Hepatocyte (in vitro differentiated cells): ENCODE results near the gene KATNB1. TPM values are rescaled to one million over a fixed set of nuclear protein-coding genes. Genes with fewer than 3 reads are reported as not detected.

Experiments used
- DNase-seq: peaks from one replicate; pipeline ENCODE4 v3.0.0-alpha.2; 2016; ENCODE audit warnings: low spot score
- H2AFZ ChIP-seq: fragments of 200-600 bp; sonication (generic); 2 replicates; pipeline ENCODE4 v1.6.0; 2016; ENCODE audit warnings: antibody characterized with exemption, mild to moderate bottlenecking
- H3K27ac ChIP-seq: fragments of 200-600 bp; sonication (generic); 2 replicates; pipeline ENCODE4 v1.5.1; 2016; ENCODE audit warnings: mild to moderate bottlenecking
- H3K27me3 ChIP-seq: fragments of 200-600 bp; sonication (generic); 2 replicates; pipeline ENCODE4 v1.6.1; 2016
- H3K36me3 ChIP-seq: fragments of 200-600 bp; sonication (generic); replicated peaks from 2 replicates; pipeline ENCODE4 v1.5.1; 2016; ENCODE audit warnings: low read depth; ENCODE audit not compliant: insufficient read depth
- H3K4me1 ChIP-seq: fragments of 200-600 bp; sonication (generic); 2 replicates; pipeline ENCODE4 v1.5.1; 2016; ENCODE audit warnings: mild to moderate bottlenecking, moderate library complexity; ENCODE audit not compliant: insufficient read depth
- H3K4me2 ChIP-seq: fragments of 200-600 bp; sonication (generic); 2 replicates; pipeline ENCODE4 v1.6.0; 2016
- H3K4me3 ChIP-seq: fragments of 200-600 bp; sonication (generic); 2 replicates; pipeline ENCODE4 v1.5.1; 2016; ENCODE audit warnings: mild to moderate bottlenecking
- H3K79me2 ChIP-seq: fragments of 200-600 bp; sonication (generic); 2 replicates; pipeline ENCODE4 v1.6.0; 2017; ENCODE audit warnings: mild to moderate bottlenecking
- H3K9me2 ChIP-seq: fragments of 200-600 bp; sonication (generic); replicated peaks from 2 replicates; pipeline ENCODE4 v1.6.0; 2017; ENCODE audit warnings: mild to moderate bottlenecking; ENCODE audit not compliant: insufficient read depth
- H3K9me3 ChIP-seq: fragments of 200-600 bp; sonication (generic); 2 replicates; pipeline ENCODE4 v1.5.1; 2016; ENCODE audit warnings: low read depth, mild to moderate bottlenecking
- H4K20me1 ChIP-seq: fragments of 200-600 bp; sonication (generic); 2 replicates; pipeline ENCODE4 v1.6.0; 2016; ENCODE audit warnings: mild to moderate bottlenecking; ENCODE audit not compliant: insufficient read depth, poor library complexity, severe bottlenecking
- EZH2 ChIP-seq: fragments of 200-600 bp; sonication (generic); IDR thresholded peaks from 2 replicates; pipeline ENCODE4 v1.6.1; 2016; ENCODE audit warnings: antibody characterized with exemption, mild to moderate bottlenecking, borderline replicate concordance
- EZH2phosphoT487 ChIP-seq: fragments of 200-600 bp; sonication (generic); IDR thresholded peaks from one replicate; pipeline ENCODE4 v1.6.1; 2018; ENCODE audit warnings: antibody characterized with exemption, mild to moderate bottlenecking, low read depth, moderate library complexity; ENCODE audit not compliant: unreplicated experiment, severe bottlenecking
- WGBS: methylation state at CpG from one replicate; pipeline ENCODE4 v1.1.6; 2016; ENCODE audit warnings: low lambda C conversion rate; ENCODE audit errors: missing lambda C conversion rate; 5-methylcytosine and 5-hydroxymethylcytosine counted together
- polyA plus RNA-seq: library from polyadenylated mRNA; unstranded; fragments of >200 nt; fragmentation: Nextera tagmentation; extraction: Ambion mirVana; gene quantifications from 2 replicates; pipeline ENCODE4 v1.2.1, GENCODE V29; 2016
- total RNA-seq: library from RNA; depleted of rRNA; stranded (reverse); fragments of >200 nt; gene quantifications from 2 replicates; pipeline ENCODE4 v1.2.3, GENCODE V29; 2014
- TF ChIP-seq, protein P1 (sequence below): fragments of 200-600 bp; sonication (generic); IDR thresholded peaks from 2 replicates; pipeline ENCODE4 v1.5.1; 2016; ENCODE audit warnings: antibody characterized with exemption, mild to moderate bottlenecking; ENCODE audit not compliant: poor library complexity

KATNB1 gene
- total and polyA plus RNA-seq, 2 experiments from 2014 or later: 12.3 to 15.3 TPM

DNA sequence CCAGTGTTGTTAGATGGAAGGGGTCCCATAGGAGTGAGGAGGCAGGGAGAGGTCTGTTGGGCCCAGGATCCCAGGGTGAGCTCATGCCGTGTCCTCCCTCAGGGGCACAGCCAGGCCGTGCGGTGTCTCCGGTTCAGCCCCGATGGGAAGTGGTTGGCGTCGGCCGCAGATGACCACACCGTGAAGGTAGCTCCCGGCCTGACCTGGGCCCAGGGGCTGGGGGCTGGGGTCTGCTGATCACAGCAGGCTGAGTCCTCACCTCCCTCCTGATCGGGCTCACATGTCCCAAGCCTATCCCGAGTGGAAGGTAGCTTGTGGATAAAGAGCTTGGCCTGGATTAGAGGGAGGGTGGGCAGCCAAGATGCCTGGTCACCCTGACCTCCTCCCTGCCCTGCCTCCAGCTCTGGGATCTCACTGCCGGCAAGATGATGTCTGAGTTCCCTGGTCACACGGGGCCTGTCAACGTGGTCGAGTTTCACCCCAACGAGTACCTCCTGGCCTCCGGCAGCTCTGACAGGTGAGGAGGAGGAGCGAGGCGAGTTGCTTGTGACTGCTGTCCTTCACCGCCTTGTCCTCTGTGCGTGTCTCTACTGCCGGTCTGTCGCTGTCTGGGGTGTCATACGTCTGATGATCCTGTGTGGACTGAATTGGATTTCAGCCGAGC is 16.1 kb downstream of the KATNB1 start:
- H3K4me1 ChIP-seq: no peaks in the 10 kb centered on the region
- no peaks in the 10 kb centered on the region for H3K27me3 ChIP-seq
- DNase-seq: no peak
- no peak overlapping the region for H3K4me3 ChIP-seq
- no peak overlapping the region for H2AFZ ChIP-seq
- no peak for TF ChIP-seq EZH2
- TF ChIP-seq, protein P1, sequence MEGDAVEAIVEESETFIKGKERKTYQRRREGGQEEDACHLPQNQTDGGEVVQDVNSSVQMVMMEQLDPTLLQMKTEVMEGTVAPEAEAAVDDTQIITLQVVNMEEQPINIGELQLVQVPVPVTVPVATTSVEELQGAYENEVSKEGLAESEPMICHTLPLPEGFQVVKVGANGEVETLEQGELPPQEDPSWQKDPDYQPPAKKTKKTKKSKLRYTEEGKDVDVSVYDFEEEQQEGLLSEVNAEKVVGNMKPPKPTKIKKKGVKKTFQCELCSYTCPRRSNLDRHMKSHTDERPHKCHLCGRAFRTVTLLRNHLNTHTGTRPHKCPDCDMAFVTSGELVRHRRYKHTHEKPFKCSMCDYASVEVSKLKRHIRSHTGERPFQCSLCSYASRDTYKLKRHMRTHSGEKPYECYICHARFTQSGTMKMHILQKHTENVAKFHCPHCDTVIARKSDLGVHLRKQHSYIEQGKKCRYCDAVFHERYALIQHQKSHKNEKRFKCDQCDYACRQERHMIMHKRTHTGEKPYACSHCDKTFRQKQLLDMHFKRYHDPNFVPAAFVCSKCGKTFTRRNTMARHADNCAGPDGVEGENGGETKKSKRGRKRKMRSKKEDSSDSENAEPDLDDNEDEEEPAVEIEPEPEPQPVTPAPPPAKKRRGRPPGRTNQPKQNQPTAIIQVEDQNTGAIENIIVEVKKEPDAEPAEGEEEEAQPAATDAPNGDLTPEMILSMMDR: no peak
- no peak for TF ChIP-seq EZH2phosphoT487
- H3K27ac ChIP-seq: no peak overlapping the region
- H3K4me2 ChIP-seq: no peak overlapping the region
- H3K36me3 ChIP-seq: no peaks in the 10 kb centered on the region
- H4K20me1 ChIP-seq: no peaks in the 10 kb centered on the region
- WGBS: 95% methylated on average over 26 of the region's 26 CpGs
- H3K9me2 ChIP-seq: no peaks in the 10 kb centered on the region
- no peaks in the 10 kb centered on the region for H3K9me3 ChIP-seq
- H3K79me2 ChIP-seq: no peaks in the 10 kb centered on the region

DNA sequence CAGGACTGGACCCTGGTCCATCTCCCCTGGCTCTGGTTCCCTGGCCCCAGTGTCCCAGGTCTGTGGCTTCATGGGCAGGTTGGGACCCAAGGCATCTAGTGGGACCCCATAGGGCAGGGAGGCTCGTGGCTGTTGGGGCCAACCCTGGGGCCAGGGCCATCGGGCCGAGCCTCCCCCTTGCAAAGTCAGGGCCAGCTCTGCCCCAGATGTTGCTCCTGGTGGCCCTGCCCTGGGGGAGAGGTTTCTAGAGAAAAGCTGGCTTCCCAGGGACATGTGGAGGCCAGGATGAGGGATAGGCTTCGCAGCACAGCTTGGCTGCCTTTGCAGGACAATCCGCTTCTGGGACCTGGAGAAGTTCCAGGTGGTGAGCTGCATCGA is 16.6 kb downstream of the KATNB1 start:
- H3K9me3 ChIP-seq: no peaks in the 10 kb centered on the region
- no peaks in the 10 kb centered on the region for H4K20me1 ChIP-seq
- no peaks in the 10 kb centered on the region for H3K4me1 ChIP-seq
- H3K9me2 ChIP-seq: no peaks in the 10 kb centered on the region
- H3K27me3 ChIP-seq: no peaks in the 10 kb centered on the region
- no peak overlapping the region for H3K4me2 ChIP-seq
- H3K27ac ChIP-seq: no peak overlapping the region
- TF ChIP-seq, protein P1: no peak
- TF ChIP-seq EZH2phosphoT487: no peak
- no peak for TF ChIP-seq EZH2
- WGBS: 92% methylated on average over 6 of the region's 6 CpGs
- no peaks in the 10 kb centered on the region for H3K79me2 ChIP-seq
- no peak overlapping the region for H2AFZ ChIP-seq
- no peak for DNase-seq
- no peaks in the 10 kb centered on the region for H3K36me3 ChIP-seq
- no peak overlapping the region for H3K4me3 ChIP-seq

DNA sequence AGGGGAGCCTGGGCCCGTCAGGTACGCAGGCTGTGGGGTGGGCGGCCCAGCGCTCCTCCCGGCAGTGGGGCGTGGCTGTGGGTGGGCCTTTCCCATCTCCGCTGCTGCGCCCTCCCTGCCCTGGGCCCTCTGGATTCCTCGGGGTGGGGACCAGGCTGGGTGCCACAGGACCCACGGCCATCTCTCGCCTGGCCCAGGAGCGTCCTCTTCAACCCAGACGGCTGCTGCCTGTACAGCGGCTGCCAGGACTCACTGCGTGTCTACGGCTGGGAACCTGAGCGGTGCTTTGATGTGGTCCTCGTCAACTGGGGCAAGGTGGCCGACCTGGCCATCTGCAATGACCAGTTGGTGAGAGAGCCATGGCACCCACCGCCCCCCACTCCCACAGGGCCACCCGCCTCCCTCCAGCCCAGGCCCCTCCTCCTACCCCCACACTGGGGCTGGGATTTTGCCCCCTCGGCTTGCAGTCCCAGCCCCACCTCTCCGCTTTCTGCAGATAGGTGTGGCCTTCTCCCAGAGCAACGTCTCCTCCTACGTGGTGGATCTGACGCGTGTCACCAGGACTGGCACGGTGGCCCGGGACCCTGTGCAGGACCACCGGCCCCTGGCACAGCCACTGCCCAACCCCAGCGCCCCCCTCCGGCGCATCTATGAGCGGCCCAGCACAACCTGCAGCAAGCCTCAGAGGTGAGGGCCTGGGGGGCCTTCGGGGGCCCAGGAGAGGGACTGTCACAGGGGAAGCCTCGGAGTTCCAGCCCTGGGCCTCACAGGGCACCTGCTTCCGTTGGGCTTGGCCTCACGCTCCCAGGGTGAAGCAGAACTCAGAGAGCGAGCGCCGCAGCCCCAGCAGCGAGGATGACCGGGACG is 17.2 kb downstream of the KATNB1 start:
- H3K27me3 ChIP-seq: no peaks in the 10 kb centered on the region
- H4K20me1 ChIP-seq: no peaks in the 10 kb centered on the region
- H3K9me3 ChIP-seq: no peaks in the 10 kb centered on the region
- DNase-seq: no peak
- H2AFZ ChIP-seq: no peak overlapping the region
- H3K79me2 ChIP-seq: no peaks in the 10 kb centered on the region
- TF ChIP-seq, protein P1: no peak
- TF ChIP-seq EZH2phosphoT487 (no peak), EZH2 (no peak)
- no peaks in the 10 kb centered on the region for H3K36me3 ChIP-seq
- no peak overlapping the region for H3K4me2 ChIP-seq
- H3K27ac ChIP-seq: no peak overlapping the region
- WGBS: 90% methylated on average over 40 of the region's 44 CpGs
- H3K4me3 ChIP-seq: no peak overlapping the region
- no peaks in the 10 kb centered on the region for H3K4me1 ChIP-seq
- H3K9me2 ChIP-seq: no peaks in the 10 kb centered on the region
